ENCODE data around the gene MBD4.
"Not testable (repeated sequence)": the region's sequence is repeated elsewhere in the genome, so short reads cannot be mapped to it uniquely, and the experiment has no call there.

MBD4 gene

DNA sequence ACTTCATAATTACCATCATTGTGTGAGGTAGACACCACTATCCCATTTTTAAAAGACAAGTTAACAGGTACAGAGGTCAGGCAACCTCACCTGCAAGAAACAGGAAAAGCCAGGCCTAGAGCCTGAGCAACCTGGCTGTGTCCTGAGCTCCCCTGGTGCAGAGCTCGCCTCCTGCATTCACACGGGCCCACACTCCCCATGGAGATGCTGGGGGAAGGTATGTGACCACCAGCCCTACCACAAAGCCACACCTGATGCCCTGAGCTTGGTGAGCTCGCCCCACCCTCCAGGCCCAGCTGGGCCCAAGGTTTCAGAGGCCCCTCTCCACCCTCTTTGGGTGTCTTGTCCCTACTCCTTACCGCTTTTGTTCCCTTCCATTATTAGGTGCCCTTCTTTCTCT is 10.1 kb downstream of the MBD4 start:
- DNase-seq (ENCODE audit: low read depth) = no peak

DNA sequence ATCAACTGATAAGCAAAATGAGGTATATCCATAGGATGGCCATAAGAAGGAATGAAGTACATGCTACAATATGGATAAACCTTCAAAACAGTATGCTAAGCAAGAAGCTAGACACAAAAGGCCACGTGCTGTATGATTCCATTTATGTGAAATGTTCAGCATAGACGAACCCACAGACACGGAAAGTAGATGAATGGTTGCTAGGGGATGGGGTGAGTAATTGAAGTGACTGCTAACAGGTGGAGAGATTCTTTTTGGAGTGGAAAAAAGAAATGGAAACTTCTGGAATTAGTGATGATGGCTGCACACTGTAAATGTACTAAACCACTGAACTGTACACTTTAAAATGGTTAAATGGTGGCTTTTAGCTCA is 10.7 kb downstream of the MBD4 start:
- no peak for DNase-seq (ENCODE audit: low read depth)

DNA sequence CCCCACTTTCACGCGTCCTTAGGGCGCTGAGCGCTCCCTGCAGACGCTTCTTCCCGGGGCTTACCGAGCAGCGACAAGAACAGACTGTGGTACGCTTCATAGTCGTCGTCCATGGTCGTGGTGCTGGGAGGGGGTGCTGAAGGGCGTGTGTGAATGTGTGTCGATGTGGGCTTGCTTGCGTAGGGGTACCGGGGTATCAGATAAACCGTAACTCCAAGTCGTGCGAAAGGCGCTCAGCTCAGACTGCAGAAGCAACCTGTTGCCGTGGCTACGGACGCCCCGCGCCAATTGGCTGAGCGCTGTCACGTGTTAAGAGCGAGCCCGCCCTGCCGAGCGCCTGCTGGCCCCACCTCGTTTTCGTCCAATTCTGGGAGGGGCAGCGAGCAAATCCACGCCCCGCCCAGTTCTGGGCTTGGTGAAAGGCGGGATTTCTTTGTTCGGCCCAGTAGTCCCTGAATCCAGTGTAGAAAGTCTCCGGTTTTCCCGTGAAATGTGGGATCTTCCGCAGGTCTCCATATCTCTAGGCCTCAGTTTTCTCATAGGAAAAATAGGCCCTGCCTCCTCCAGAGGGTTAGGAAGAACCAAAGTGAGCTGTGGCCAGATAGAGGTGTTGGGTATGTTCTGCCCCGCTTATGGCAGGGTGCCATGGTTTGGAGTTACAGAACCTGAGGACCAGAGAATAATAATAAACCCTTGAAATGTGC is 11.2 kb downstream of the MBD4 start, which contains the start of gene EFCAB12:
EFCAB12 (minus strand) TSS at position 261 of the 704 bp plus-strand sequence; CDS start at position 113, 148 bp downstream.
- DNase-seq (ENCODE audit: low read depth) = peak; percentile 88

DNA sequence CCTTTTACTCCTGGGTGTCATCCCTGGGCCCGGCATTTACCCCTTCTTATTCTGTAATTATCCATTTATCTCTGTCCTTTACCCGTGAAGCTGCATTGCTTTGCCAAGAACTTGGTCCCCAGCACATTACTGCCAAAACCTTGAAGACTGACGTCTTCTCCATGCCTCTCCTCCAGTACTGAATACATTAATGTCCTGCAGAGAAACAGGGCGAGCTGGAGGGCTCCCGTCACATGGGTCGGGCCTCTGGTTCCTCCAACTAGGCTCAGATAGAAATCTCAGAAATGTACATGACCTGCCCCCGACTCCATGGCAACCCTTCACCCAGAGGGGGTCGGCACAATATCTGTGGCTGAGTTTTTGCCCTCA is 11.8 kb downstream of the MBD4 start:
- DNase-seq (ENCODE audit: low read depth) = no peak

DNA sequence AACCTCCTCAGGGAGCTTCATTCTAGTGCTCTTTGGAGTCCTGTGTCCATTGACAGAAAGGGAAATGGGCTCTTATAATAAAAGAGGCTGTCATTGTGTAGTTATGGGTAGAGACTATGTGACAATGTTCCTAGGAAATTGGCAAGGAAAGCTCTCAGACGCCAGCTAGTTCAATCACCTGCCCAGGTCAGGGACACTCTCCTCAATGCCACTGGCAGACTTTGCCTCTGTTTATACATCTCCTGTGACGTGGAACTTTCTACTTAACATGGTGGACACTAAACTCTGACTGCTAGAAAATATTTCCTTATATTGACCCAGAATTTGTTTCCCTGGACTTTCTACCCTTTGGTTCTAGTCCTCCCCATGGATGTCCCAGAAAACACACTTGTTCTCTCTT is 14.1 kb downstream of the MBD4 start:
- DNase-seq (ENCODE audit: low read depth) = no peak

DNA sequence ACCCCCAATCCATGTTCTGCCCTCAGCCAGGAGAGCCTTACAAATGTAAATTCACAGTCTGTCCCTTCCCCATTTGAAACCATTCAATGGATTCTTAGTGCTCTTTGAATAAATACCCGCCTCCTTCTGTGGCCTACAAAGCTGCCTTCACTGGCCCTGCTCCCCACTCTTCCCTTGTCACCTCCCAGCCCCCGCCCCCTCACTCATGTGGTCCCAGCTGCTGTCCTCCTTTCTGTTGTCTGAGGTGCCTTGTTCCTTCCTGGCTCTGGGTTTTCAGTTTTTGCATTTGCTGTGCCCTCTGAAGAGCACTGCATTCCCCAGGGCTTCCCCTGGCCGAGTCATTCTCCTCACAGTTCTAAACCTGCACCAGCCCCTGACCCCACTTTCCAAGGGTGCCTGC is 14.5 kb downstream of the MBD4 start:
- DNase-seq (ENCODE audit: low read depth) = no peak

DNA sequence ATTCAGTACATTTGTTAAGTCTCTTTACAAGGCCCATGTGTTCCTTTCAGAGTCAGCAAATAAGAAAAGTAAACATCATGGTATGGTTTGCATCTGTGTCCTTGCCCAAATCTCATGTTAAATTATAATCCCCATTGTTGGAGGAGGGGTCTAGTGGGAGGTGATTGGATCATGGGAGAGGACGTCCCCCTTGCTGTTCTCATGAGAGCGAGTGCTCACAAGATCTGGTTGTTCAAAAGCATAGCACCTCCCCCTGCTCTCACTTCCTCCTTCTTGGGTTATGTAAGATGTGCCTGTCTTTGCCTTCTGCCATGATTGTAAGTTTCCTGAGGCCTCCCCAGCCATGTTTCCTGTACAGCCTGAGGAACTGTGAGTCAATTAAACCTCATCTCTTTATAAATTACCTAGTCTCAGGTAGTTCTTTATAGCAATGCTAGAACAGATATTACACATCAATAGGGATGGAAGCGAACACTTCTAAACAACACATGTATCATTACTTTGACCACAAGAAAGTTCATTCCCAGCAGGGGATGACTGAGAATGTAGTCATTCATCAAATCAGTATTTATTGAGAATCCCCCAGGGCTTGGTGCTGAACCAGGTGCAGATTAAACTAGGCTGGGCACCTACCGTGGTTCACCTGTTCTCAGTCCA is 15.4 kb downstream of the MBD4 start:
- DNase-seq (ENCODE audit: low read depth) = no peak

DNA sequence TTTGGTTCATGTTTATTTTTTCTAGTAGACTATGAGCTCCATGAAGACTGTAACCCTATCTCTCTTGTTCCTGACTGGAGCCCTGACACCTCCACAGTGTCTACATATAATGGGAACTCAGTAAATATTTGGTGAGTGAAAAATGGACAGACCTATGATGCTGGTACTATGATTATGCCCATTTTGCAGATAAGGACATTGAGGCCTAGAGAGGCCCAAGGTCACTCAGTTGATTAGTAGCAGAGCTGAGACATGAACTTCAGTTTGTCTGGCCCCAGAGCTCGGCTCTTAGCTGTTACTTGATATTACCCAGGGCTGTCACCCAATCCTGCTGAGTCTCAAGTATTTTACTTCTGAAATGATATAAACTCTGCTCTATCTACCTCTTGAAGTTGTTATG is 16.9 kb downstream of the MBD4 start:
- DNase-seq (ENCODE audit: low read depth) = no peak

DNA sequence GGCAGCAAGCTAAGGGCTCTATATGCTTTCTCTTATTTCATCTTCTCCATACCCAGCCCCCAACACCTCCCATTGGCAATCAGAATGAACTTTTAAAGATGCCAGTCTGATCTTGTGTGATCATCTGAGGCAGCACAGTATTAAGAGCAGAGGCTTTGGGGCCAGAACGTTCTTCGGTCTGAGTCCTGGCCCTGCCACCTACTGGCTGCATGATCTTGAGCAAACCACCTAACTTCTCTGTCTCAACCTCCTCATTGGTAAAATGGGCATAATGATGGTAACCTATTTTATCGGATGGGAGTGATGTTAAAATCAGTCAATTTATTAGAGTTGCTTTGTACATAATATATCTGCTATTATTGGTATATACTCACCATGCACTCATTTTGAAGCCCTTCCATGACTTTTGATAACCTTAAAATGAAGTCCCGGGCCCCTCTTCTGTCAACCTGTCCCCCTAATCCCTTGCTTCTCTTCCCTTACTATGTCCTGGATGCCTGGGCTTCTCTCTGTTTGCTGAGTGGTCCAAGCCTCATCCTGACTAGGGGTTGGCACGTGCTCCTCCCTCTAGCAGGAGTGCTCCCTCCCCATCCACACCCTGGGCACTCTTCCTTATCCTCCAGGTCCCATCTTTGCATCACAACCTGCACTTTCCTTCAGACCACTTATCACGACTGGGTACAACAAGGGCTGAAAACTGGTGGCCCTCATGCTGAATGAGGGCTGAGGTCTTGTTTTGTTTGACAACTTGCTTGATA is 17.6 kb downstream of the MBD4 start:
- DNase-seq (ENCODE audit: low read depth) = no peak

DNA sequence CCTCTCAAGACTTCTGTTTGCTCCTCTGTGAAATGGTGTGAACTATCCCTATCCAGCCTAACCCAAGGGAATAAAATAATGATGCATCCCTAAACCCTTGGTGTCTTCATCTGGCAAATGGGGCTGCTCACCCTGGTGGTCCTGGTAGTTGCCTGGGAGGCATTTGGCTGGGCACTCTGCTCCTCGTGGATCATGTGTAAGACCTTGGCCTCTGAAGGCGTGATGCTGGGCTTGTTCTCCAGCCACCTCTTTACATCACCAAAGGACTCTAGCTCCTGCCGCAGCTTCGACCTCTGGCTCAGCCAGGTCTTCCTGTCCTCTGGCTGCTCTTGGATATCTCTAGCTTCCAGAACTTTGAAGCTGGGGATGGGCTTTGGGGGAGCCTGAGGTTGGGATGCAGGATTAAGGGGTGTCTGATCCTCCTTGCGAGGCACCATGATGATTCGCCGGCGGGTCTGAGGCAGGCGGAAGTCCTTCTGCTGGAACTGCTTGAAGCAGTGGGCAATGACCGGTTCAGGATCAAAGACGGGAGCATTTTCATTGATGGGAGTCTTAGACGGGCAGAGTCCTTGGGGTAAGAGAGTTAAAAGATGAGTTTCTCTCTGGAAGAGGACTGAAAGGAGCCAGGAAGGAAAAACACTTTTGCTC is 18.4 kb downstream of the MBD4 start:
- no peak for DNase-seq (ENCODE audit: low read depth)

DNA sequence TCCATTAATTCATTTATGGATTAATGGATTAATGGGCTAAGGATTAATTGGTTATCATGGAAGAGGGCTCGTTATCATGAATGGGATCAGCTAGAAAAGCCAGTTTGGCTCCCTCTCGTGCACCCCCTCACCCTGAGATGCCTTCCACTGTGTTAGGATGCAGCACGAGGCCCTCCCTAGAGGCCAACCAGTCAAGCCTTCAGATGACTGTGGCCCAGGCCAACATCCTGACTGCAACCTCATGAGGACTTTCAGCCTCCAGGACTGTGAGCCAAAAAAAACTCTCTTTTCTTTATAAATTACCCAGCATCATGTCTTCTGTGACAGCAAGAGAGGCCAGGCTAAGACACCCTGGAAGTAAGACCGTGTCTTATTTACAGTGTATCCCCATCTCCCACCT is 20.3 kb downstream of the MBD4 start:
- no peak for DNase-seq (ENCODE audit: low read depth)

DNA sequence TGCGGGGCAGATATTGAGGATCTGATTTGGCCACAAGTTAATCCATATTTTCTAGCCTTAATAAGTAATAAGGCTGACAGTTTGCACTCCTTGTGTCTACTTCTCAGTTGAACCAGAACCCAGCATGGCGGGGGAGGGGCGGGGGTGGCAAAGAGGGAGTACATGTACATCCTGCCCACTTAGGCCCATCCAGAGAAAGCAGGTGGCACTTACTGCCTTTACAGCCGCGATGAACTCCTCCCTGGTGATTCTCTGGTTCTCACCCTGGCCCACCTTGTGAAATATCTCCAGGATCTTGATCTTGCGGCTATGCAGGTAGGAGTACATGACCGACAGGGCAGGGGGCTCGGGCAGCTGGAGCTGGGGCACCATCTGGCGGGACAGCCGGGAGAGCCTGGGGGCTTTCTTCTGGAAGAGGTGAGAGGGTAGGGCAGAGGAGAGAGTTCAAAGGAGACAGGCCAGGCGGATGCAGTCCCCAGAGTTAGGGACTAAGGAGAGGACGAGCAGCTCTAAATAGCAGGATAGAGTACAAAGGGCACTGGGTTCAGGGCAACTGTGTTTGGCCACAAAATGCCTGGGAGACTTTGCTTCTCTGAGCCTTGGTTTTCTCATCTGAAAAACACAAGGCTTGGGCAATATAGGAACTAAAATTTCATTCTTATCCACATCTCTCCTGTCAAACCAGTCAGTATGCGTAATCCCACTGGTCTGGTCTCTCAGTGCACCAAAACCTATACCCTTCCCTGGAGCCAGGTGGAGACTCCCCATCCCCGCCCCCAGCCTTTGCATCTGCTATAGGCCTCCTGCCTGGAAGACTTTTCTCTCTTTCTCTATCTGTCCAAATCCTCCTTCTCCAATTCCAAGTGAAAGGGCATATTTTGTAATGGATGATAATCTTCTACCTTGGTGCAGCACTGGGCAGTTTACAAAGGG is 21.4 kb downstream of the MBD4 start:
- no peak for DNase-seq (ENCODE audit: low read depth)

DNA sequence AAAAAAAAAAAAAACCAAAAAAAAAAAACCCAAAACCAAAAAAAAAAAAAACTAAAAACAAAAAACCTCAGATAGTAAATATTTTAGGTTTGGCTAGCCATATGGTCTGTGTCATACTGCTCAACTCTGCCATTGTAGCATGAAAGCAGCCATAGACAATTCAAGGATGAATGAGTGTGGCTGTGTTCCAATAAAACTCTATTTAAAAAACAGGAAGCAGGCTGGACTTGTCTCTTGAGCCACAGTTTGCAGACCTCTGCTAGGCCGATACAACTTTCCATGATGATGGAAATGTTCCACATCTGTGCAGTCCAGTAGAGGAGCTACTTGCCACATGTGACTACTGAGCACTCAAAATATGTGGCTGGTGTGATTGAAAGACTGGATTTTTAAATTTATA is 22.4 kb downstream of the MBD4 start:
- DNase-seq (ENCODE audit: low read depth) = no peak

DNA sequence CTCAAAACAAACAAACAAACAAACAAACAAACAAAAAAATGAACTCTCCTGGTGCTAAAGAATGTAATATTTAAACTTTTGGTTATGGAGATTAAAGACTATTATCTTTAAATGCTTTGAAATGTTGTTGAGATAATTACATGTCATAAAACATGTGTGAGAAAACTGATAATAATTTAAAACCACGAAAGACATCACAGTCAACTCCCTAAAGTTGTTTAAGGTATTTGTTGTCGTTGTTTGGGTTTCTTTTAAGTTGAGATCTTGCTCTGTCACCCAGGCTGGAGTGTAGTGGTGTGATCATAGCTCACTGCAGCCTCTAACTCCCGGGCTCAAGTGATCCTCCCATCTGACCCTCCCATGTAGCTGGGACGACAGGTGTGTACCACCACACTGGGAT is 23.3 kb downstream of the MBD4 start:
- no peak for DNase-seq (ENCODE audit: low read depth)

DNA sequence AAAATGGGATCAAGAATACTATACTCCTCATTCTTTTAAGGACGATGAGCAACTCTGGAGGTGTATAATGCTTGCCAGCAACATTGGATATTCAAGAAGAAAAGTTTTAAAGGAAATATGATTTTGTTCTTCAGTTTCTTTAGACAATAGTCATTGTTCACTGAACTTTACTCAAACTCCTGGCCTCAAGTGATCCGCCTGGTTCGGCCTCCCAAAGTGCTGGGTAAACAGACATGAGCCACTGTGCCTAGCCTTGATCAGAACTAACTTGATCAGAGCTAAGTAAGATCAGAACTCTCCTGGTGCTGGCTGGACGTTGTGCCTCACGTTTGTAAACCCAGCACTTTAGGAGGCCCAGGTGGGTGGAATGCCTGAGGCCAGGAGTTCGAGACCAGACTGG is 23.9 kb downstream of the MBD4 start:
- no peak for DNase-seq (ENCODE audit: low read depth)

DNA sequence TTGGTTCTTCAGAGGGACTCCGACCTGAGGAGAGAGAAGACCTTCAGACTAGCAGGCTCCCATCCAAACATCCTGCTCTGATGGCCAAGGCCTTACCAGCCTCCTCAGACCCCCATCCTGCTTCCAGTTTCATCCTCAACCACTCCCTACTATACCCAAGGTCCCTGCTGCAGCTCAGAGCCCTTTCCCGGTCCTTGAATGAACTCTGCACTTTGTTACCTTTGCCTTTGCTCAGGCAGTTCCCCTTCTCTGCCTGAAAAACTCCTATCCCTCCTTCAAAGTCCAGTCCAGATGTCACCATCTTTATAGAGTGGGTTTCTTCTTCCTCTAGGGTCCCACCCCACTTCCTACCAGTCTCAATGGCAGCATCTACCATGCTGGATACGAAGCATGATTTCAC is 24.4 kb downstream of the MBD4 start:
- no peak for DNase-seq (ENCODE audit: low read depth)

DNA sequence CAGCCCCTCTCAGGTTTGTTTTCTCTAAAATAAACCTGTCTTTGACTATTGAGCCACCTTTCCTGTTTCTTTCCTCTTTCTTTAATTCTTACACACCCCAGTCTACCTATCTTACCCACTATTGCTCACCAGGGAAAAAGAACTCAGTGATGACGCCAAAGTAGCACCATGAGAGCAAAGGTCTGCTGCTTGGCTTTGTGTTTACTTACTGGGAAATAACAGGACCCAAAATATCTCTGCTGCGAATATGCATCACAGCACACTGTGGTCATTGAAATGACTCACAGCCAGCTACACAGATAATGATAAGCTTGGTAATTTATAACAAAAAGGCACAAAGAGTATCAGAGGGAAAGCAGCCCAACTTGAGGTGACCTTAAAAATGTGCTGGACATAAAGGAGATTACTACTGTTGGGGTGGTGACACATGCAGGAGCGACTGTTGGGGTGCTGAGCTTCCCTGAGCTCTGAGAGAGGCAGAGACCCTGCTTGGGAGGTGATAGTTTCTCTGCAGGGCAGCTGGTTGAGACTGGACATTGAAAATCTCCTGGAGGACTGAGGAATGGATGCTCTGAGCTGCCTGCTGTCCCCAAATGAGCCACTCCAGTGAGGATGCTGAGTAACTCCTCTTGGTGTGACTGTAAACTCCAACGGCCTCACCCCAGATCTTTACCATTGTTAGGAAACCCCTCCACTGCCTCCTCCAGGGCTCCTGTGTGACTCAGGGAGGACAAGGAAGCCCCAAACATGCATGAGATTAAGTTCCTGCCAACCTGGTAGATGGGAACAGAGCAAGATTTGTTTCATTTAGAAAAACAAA is 25.9 kb downstream of the MBD4 start:
- peak; percentile 72 for DNase-seq (ENCODE audit: low read depth)

DNA sequence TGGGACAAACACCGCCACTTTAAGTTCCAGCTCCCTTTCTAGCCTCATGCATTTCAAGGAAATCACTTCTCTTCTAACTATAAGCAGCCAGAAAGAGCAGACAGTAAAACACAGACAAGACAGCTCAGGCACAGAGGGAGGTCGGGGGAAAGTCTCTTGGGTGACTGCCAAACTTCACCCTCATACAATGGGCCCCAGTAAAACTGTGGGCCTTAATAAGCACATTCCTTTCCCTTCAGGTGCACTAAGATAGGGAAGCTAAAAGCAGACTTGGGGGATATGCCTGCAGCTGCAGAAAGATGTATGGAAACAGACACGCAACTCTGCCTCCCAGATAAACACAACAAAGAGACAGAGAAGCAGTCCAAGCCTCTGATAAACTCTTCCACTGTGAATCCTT is 26.5 kb downstream of the MBD4 start:
- not testable (repeated sequence) for DNase-seq (ENCODE audit: low read depth)

DNA sequence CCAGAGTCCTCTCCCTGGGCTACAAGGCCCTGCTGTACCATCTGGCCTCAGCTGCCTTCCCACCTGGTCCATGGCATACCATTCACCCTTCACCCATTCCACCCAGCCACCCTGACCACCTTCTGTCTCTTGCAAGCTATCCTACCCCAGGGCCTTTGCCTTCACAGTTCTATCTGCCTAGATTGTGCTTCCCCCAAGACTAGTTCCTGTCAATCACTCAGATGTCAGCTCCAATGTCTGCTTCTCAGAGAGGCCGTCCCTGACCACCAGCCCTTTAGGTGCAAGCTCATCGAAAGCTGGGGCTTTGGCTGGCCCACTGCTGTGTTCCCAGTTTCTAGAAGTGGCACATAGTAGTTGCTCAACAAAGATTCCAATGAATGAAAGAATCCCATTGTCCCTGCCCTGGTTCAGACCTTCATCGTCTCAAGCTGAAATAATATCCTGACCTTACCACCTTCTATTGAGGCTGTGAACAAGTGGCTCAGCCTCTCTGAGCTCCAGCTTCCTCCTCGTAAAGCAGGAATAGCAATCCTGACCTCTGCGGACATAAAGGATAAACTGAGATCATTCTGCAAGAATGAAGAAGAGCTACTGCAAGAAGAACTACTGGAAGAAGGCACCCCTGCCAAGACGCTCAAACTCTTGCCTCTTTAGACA is 27.1 kb downstream of the MBD4 start:
- DNase-seq (ENCODE audit: low read depth) = no peak

DNA sequence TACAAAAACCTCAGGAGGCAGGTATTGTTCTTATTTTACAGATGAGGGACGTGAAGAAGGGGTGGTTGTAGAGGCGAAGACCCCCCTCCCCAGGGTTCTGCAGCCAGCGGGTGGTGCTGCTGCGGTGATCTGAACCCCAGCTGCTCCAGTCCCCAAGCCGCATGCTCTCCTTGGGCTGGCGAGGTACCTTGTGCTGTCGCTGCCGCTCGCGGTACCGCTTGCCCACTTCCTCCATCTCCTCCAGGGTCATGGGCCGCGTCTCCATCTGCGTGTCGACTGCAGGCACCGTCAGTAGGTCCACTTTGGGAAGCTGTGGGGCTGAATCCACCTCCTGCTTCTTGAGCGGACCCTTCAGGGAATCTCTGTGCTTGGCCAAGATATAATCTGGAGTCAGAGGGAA is 28.8 kb downstream of the MBD4 start:
- DNase-seq (ENCODE audit: low read depth) = no peak
